CD14-positive monocyte (primary cell): Measurements from ENCODE around the gene INPP4A. TPM values are rescaled to one million over a fixed set of nuclear protein-coding genes. Genes with fewer than 3 reads are reported as not detected.

Experiments used
- DNase-seq, 3 donors: peaks; one replicate each; pipeline ENCODE4 v3.0.0-alpha.2; 2011 to 2022
- H2AFZ ChIP-seq: 2 replicates; pipeline ENCODE4 v1.6.0; 2012; ENCODE audit warnings: mild to moderate bottlenecking, low read depth, low read length, inconsistent platforms; ENCODE audit not compliant: insufficient read depth, poor library complexity, severe bottlenecking
- H3K27ac ChIP-seq, 2 donors: 1 replicate in 1 of 2; 2 replicates in 1 of 2; pipeline ENCODE4 v1.5.1; 2012 to 2013; ENCODE audit warnings: low read length in 2 of 2, control low read depth in 1 of 2, inconsistent platforms in 1 of 2, low read depth in 1 of 2, mild to moderate bottlenecking in 1 of 2
- H3K27me3 ChIP-seq, 2 donors: one replicate each; pipeline versions ENCODE4 v1.6.0 to v1.6.1; 2011 to 2013; ENCODE audit warnings: low read length in 2 of 2; ENCODE audit not compliant: control insufficient read depth in 2 of 2, insufficient read depth in 2 of 2
- H3K36me3 ChIP-seq, 2 donors: replicated peaks in 1 of 2; 1 replicate in 1 of 2; 2 replicates in 1 of 2; pipeline versions ENCODE4 v1.5.1 to v1.6.1; 2012 to 2013; ENCODE audit warnings: low read length in 2 of 2, control low read depth in 1 of 2, inconsistent platforms in 1 of 2, mild to moderate bottlenecking in 1 of 2; ENCODE audit not compliant: insufficient read depth in 2 of 2, control insufficient read depth in 1 of 2
- H3K4me1 ChIP-seq, 2 donors: 1 replicate in 1 of 2; 2 replicates in 1 of 2; pipeline versions ENCODE4 v1.5.1 to v1.6.1; 2012 to 2013; ENCODE audit warnings: low read length in 2 of 2, control low read depth in 1 of 2, inconsistent platforms in 1 of 2, mild to moderate bottlenecking in 1 of 2, moderate library complexity in 1 of 2; ENCODE audit not compliant: insufficient read depth in 2 of 2, control insufficient read depth in 1 of 2
- H3K4me2 ChIP-seq: replicated peaks from 2 replicates; pipeline ENCODE3; 2012; ENCODE audit warnings: low read length, moderate library complexity, mild to moderate bottlenecking; ENCODE audit not compliant: poor library complexity, severe bottlenecking; ENCODE audit errors: extremely low read depth
- H3K4me3 ChIP-seq, 3 experiments: fragments of 200-600 bp in 1 of 3; sonication (generic) in 1 of 3; replicated peaks in 1 of 3; 1 replicate in 2 of 3; 2 replicates in 1 of 3; pipeline ENCODE4 v1.5.1; 2011 to 2013; ENCODE audit warnings: low read length in 3 of 3, mild to moderate bottlenecking in 3 of 3, control low read depth in 2 of 3, low read depth in 2 of 3, inconsistent platforms in 1 of 3, moderate library complexity in 1 of 3
- H3K79me2 ChIP-seq: 2 replicates; pipeline ENCODE4 v1.6.0; 2012; ENCODE audit warnings: mild to moderate bottlenecking, control low read depth, inconsistent platforms, low read length, moderate library complexity; ENCODE audit not compliant: insufficient read depth
- H3K9ac ChIP-seq: 2 replicates; pipeline ENCODE4 v1.6.0; 2017; ENCODE audit warnings: low read length, mild to moderate bottlenecking; ENCODE audit not compliant: insufficient read depth, poor library complexity, severe bottlenecking
- H3K9me3 ChIP-seq, 2 donors: replicated peaks in 1 of 2; 1 replicate in 1 of 2; 2 replicates in 1 of 2; pipeline versions ENCODE4 v1.5.1 to v1.6.1; 2012 to 2013; ENCODE audit warnings: low read length in 2 of 2, control low read depth in 1 of 2; ENCODE audit not compliant: control insufficient read depth in 1 of 2, insufficient read depth in 1 of 2
- H4K20me1 ChIP-seq: 2 replicates; pipeline ENCODE4 v1.6.0; 2012; ENCODE audit warnings: mild to moderate bottlenecking, low read length, control low read depth, moderate library complexity; ENCODE audit not compliant: insufficient read depth
- H3K27ac Mint-ChIP-seq, 7 donors: one replicate each; pipeline ENCODE4 v1.8.0; 2020; ENCODE audit warnings: mild to moderate bottlenecking in 7 of 7, mixed read lengths in 7 of 7, moderate library complexity in 6 of 7, inconsistent platforms in 2 of 7
- H3K27me3 Mint-ChIP-seq, 3 donors: one replicate each; pipeline ENCODE4 v1.8.0; 2021 to 2022; ENCODE audit warnings: low read depth in 3 of 3, mild to moderate bottlenecking in 3 of 3, mixed read lengths in 3 of 3, moderate library complexity in 3 of 3, inconsistent platforms in 1 of 3
- H3K36me3 Mint-ChIP-seq, 2 donors: one replicate each; pipeline ENCODE4 v1.8.0; 2020; ENCODE audit warnings: mixed read lengths in 2 of 2, inconsistent platforms in 1 of 2, mild to moderate bottlenecking in 1 of 2
- H3K4me1 Mint-ChIP-seq: one replicate; pipeline ENCODE4 v1.8.0; 2020; ENCODE audit warnings: mild to moderate bottlenecking, mixed read lengths
- H3K4me3 Mint-ChIP-seq, 2 donors: one replicate each; pipeline ENCODE4 v1.8.0; 2020; ENCODE audit warnings: mild to moderate bottlenecking in 2 of 2, mixed read lengths in 2 of 2, moderate library complexity in 1 of 2
- H3K9me3 Mint-ChIP-seq, 7 donors: one replicate each; pipeline ENCODE4 v1.8.0; 2020 to 2022; ENCODE audit warnings: mixed read lengths in 7 of 7, mild to moderate bottlenecking in 6 of 7, moderate library complexity in 6 of 7, inconsistent platforms in 2 of 7
- whole genome bisulfite sequencing: methylation state at CpG from one replicate; pipeline ENCODE4 v1.1.5; 2013; ENCODE audit warnings: missing lambda C conversion rate; ENCODE audit not compliant: insufficient coverage; 5-methylcytosine and 5-hydroxymethylcytosine counted together
- intact Hi-C, 2 donors: fragments of 100-400 bp; cut with micrococcal nuclease; formaldehyde crosslinking; loops; one replicate each; pipeline versions ENCODE4 v1.15.0 to v1.15.1; 2023
- polyA minus RNA-seq: library from RNA; depleted of rRNA, polyadenylated mRNA; stranded (reverse); fragments of >200 nt; gene quantifications from 2 replicates; pipeline ENCODE4 v1.2.3, GENCODE V29; 2012
- polyA plus RNA-seq, 3 donors: library from polyadenylated mRNA; depleted of rRNA in 1 of 3; unstranded in 2 of 3; stranded (reverse) in 1 of 3; fragments of 300-500 nt in 2 of 3; fragments of >200 nt in 1 of 3; fragmentation: Illumina TruSeq in 2 of 3; gene quantifications; 1 replicate in 2 of 3; 2 replicates in 1 of 3; pipeline ENCODE4 v1.2.3, GENCODE V29; 2012 to 2021
- total RNA-seq, 12 experiments: library from RNA in 1 of 12; stranded (reverse) in 1 of 12; fragments of 120-200 nt in 1 of 12; gene quantifications; one replicate each; pipeline ENCODE4 v1.2.4 and lab custom pipeline; 2013 to 2026; ENCODE audit warnings: mixed read lengths in 6 of 12, inconsistent platforms in 1 of 12
- TF ChIP-seq, protein P1 (sequence below): fragments of 200-600 bp; IDR thresholded peaks from one replicate; pipeline ENCODE4 v1.8.0; 2022; ENCODE audit warnings: antibody characterized with exemption, mild to moderate bottlenecking

INPP4A gene
- 46.0 TPM for total RNA-seq (2013)
- polyA plus RNA-seq (10 to 100 TPM; 13.7 to 52.4 (median 20.7) TPM), polyA minus RNA-seq (65.3 and 89.0 TPM in 2 replicates), total RNA-seq (lab: John Stamatoyannopoulos, UW) (11.9 to 157 (median 108) reads per million in 11 experiments)

DNA sequence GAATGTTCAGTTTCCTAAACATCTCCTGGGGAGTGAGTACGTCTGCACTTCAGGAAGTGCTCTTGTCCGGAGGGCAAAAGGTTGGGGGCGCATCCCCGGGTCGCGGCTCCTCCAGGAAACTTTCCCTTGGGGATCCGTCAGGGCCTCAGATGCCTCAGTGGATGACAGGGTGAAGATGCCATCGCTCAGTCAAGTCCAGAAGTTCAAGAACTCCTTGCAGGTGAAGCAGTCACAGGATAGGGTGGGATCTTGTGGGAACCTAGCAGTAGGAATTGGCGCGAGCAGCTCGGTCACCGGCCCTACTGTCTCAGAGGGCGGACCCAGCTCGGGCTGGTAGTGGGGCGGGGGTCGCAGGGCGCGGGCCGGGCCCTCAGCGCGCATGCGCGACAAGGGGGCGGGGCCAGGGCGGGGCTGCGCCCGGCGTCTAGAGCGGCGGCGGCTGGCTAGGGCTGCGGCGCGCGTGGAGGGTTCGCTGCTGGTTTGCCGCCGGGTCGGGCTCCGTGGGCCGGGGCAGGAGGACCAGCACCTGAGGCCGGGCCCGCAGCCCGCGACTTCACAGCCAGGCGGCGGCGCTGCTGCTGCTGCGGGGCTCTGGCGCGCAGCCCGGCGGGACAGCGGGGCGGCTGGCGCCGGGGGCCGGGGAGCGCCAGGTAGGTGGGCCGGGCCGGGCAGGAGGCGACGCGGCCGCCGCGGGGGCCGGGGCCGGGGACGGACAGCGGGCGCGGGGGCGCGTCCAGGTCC lies at the start of gene INPP4A:
Gene INPP4A, plus strand, starts transcription at position 423 of the 741 bp plus-strand sequence. CDS start 75,191 bp downstream, outside the sequence.
- H3K4me2 ChIP-seq = peak within 1 kb of the TSS; percentile 95
- intact Hi-C loops = loop anchor here in 1 of 2 donors (5.0 kb wide), 1 partner anchor 43 kb away; no protein-coding TSS in a partner anchor
- peaks cover 0 to 3% (median 0%) of the 10 kb centered on the region in 3 donors for H3K27me3 Mint-ChIP-seq
- H3K79me2 ChIP-seq = peaks cover 54% of the 10 kb centered on the region
- peak within 1 kb of the TSS; percentile 53 to 84 for H3K27ac ChIP-seq
- peak within 1 kb of the TSS; percentile 96 for H2AFZ ChIP-seq
- H3K9me3 ChIP-seq = no peaks in the 10 kb centered on the region
- peaks cover 37% of the 10 kb centered on the region for H4K20me1 ChIP-seq
- WGBS = under 1% methylated on average over 74 of the region's 75 CpGs
- H3K27me3 ChIP-seq = no peaks in the 10 kb centered on the region
- H3K9ac ChIP-seq = peak within 1 kb of the TSS; percentile 90
- peaks cover 7 to 16% of the 10 kb centered on the region in 2 donors for H3K36me3 Mint-ChIP-seq
- H3K9me3 Mint-ChIP-seq = peaks cover 0 to 4% (median under 1%) of the 10 kb centered on the region in 7 donors
- H3K4me1 Mint-ChIP-seq = peaks cover 42% of the 10 kb centered on the region
- peak within 1 kb of the TSS; percentile 65 to 98 (median 79) for H3K4me3 ChIP-seq
- H3K4me1 ChIP-seq = peaks cover 27 to 37% of the 10 kb centered on the region in 2 donors
- TF ChIP-seq, protein P1, sequence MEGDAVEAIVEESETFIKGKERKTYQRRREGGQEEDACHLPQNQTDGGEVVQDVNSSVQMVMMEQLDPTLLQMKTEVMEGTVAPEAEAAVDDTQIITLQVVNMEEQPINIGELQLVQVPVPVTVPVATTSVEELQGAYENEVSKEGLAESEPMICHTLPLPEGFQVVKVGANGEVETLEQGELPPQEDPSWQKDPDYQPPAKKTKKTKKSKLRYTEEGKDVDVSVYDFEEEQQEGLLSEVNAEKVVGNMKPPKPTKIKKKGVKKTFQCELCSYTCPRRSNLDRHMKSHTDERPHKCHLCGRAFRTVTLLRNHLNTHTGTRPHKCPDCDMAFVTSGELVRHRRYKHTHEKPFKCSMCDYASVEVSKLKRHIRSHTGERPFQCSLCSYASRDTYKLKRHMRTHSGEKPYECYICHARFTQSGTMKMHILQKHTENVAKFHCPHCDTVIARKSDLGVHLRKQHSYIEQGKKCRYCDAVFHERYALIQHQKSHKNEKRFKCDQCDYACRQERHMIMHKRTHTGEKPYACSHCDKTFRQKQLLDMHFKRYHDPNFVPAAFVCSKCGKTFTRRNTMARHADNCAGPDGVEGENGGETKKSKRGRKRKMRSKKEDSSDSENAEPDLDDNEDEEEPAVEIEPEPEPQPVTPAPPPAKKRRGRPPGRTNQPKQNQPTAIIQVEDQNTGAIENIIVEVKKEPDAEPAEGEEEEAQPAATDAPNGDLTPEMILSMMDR = no peak
- peak within 1 kb of the TSS; percentile 94 to 98 (median 96) for H3K27ac Mint-ChIP-seq
- H3K4me3 Mint-ChIP-seq = peak within 1 kb of the TSS; percentile 97 to 99
- DNase-seq = peak; percentile 45 to 70 (median 64)
- no peaks in the 10 kb centered on the region for H3K36me3 ChIP-seq

DNA sequence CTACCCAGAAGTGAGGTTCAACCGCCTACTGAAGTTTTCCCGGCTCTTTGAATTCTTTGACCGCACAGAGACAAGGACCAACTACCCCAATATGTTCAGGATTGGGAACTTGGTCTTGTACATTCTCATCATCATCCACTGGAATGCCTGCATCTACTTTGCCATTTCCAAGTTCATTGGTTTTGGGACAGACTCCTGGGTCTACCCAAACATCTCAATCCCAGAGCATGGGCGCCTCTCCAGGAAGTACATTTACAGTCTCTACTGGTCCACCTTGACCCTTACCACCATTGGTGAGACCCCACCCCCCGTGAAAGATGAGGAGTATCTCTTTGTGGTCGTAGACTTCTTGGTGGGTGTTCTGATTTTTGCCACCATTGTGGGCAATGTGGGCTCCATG lies 48.7 kb upstream of the INPP4A start:
- DNase-seq = no peak
- peaks cover 0 to 19% of the 10 kb centered on the region in 2 donors for H3K27me3 ChIP-seq
- no peak overlapping the region for H3K27ac ChIP-seq
- Mint-ChIP-seq H3K9me3 (peaks cover 0 to 2% (median 0%) of the 10 kb centered on the region in 7 donors), H3K27ac (no peak overlapping the region), H3K27me3 (peaks cover 8 to 20% (median 15%) of the 10 kb centered on the region in 3 donors), H3K4me1 (peaks cover 4% of the 10 kb centered on the region), H3K4me3 (no peak overlapping the region), H3K36me3 (no peaks in the 10 kb centered on the region)
- no peaks in the 10 kb centered on the region for H3K79me2 ChIP-seq
- TF ChIP-seq, protein P1 = no peak
- H3K9ac ChIP-seq = no peak overlapping the region
- no peaks in the 10 kb centered on the region for H3K9me3 ChIP-seq
- no peaks in the 10 kb centered on the region for H3K4me1 ChIP-seq
- intact Hi-C loops = no loop called here
- H3K4me2 ChIP-seq = no peak overlapping the region
- H4K20me1 ChIP-seq = no peaks in the 10 kb centered on the region
- 93% methylated on average over 4 of the region's 6 CpGs for WGBS
- no peak overlapping the region for H3K4me3 ChIP-seq
- H3K36me3 ChIP-seq = no peaks in the 10 kb centered on the region
- H2AFZ ChIP-seq = no peak overlapping the region
